ENCODE data around the gene SIRPA. TPM values are rescaled to one million over a fixed set of nuclear protein-coding genes. Genes with fewer than 3 reads are reported as not detected.

SIRPA gene
- total and polyA plus RNA-seq, 5 donors from 2014 or later: not detected

DNA sequence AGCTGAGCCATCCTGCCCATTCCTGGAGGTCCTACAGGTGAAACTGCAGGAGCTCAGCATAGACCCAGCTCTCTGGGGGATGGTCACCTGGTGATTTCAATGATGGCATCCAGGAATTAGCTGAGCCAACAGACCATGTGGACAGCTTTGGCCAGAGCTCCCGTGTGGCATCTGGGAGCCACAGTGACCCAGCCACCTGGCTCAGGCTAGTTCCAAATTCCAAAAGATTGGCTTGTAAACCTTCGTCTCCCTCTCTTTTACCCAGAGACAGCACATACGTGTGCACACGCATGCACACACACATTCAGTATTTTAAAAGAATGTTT, 44.0 kb downstream of the SIRPA start:
- Mint-ChIP-seq H3K36me3 (no peaks in the 10 kb centered on the region), H3K27ac (no peak overlapping the region), H3K27me3 (peaks cover 18% of the 10 kb centered on the region), H3K4me3 (no peak overlapping the region), H3K4me1 (no peaks in the 10 kb centered on the region), H3K9me3 (peaks cover 0 to 2% (median 0%) of the 10 kb centered on the region in 7 donors)
- no peak for ATAC-seq (ENCODE audit: low read depth in 2 of 2)
- H3K4me3 ChIP-seq (ENCODE audit: low read depth, low read length): no peak overlapping the region
- H3K27me3 ChIP-seq (ENCODE audit: control insufficient read depth, insufficient read depth, low read length): no peaks in the 10 kb centered on the region
- DNase-seq: no peak
- H3K36me3 ChIP-seq (ENCODE audit: control insufficient read depth, insufficient read depth, low read length): no peaks in the 10 kb centered on the region
- no peaks in the 10 kb centered on the region for H3K4me1 ChIP-seq (ENCODE audit: control insufficient read depth, insufficient read depth, low read length, poor library complexity, severe bottlenecking)
- no peaks in the 10 kb centered on the region for H3K9me3 ChIP-seq (ENCODE audit: control insufficient read depth in 2 of 2, low read length in 2 of 2)
- H3K27ac ChIP-seq (ENCODE audit: insufficient read depth, low read length, poor library complexity, severe bottlenecking): no peak overlapping the region

DNA sequence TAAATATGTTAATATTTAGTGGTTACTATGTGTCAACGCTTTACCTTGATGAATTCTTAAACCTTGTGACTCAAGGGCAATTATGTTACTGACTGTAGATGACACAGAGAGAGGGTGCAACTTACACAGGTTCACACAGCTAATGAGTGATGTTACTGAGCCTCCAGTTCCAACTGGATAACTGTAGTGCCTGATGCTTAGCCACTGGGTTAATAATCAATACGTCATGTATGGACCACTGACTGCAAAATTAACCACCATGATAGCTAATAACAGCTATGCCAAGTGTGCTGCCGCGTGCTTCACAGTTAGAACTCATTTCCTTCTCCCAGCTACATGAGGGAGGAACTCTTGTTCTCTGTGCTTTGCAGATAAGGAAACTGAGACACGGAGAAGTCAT, 45.4 kb downstream of the SIRPA start:
- Histone ChIP-seq H3K27me3 (ENCODE audit: control insufficient read depth, insufficient read depth, low read length) (peaks cover 3% of the 10 kb centered on the region), H3K4me1 (ENCODE audit: control insufficient read depth, insufficient read depth, low read length, poor library complexity, severe bottlenecking) (no peaks in the 10 kb centered on the region), H3K4me3 (ENCODE audit: low read depth, low read length) (no peak overlapping the region), H3K36me3 (ENCODE audit: control insufficient read depth, insufficient read depth, low read length) (no peaks in the 10 kb centered on the region), H3K9me3 (ENCODE audit: control insufficient read depth in 2 of 2, low read length in 2 of 2) (no peaks in the 10 kb centered on the region), H3K27ac (ENCODE audit: insufficient read depth, low read length, poor library complexity, severe bottlenecking) (no peak overlapping the region)
- Mint-ChIP-seq H3K27ac (no peak overlapping the region), H3K27me3 (peaks cover 26% of the 10 kb centered on the region), H3K36me3 (no peaks in the 10 kb centered on the region), H3K4me1 (no peaks in the 10 kb centered on the region), H3K4me3 (no peak overlapping the region), H3K9me3 (peaks cover 0 to 2% (median 0%) of the 10 kb centered on the region in 7 donors)
- DNase-seq (no peak), ATAC-seq (ENCODE audit: low read depth in 2 of 2) (no peak)

DNA sequence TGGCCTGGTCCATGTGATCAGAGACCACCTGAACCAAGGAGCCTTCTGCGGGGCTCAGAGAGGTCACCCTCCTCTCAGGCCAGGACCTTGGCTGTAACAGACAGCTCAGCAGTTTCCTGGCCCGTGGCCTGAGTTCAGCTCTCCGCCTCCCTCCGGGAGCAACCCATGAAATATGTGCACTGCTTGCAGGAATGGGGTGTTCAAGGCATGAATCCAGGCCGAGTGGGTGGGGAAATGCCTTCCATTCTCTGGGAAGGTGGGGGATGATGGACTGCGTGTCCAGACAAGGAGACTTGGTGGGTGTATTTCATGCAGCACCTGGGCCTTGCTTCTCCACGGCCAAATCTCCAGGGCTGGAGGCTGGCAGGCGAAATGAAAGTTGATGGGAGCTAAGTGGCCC, 46.0 kb downstream of the SIRPA start:
- Mint-ChIP-seq H3K36me3 (no peaks in the 10 kb centered on the region), H3K4me1 (no peaks in the 10 kb centered on the region), H3K9me3 (peaks cover 0 to 2% (median 0%) of the 10 kb centered on the region in 7 donors), H3K4me3 (no peak overlapping the region), H3K27ac (no peak overlapping the region), H3K27me3 (peaks cover 32% of the 10 kb centered on the region)
- Histone ChIP-seq H3K4me3 (ENCODE audit: low read depth, low read length) (no peak overlapping the region), H3K27me3 (ENCODE audit: control insufficient read depth, insufficient read depth, low read length) (peaks cover 3% of the 10 kb centered on the region), H3K36me3 (ENCODE audit: control insufficient read depth, insufficient read depth, low read length) (no peaks in the 10 kb centered on the region), H3K27ac (ENCODE audit: insufficient read depth, low read length, poor library complexity, severe bottlenecking) (no peak overlapping the region), H3K9me3 (ENCODE audit: control insufficient read depth in 2 of 2, low read length in 2 of 2) (no peaks in the 10 kb centered on the region), H3K4me1 (ENCODE audit: control insufficient read depth, insufficient read depth, low read length, poor library complexity, severe bottlenecking) (no peaks in the 10 kb centered on the region)
- DNase-seq (no peak), ATAC-seq (ENCODE audit: low read depth in 2 of 2) (no peak)

DNA sequence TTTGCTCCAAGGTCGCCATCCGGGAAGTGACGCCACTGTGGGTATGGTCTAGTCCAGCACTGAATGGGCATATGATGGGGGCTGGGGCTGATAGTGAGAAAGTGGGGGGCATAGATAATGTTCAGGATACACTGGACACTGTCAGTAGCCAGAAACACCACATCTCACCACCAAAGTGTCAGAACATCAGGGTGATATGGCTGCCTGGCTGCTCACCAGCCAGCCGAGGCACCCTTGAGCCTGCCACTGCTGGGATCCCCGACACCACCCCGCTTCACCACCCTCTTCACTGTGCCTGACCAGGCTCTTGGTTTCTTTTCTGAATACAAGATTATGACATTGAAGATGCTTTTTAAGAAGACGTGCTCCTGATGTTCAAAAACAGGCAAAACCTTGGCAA, 46.9 kb downstream of the SIRPA start:
- H3K4me1 ChIP-seq (ENCODE audit: control insufficient read depth, insufficient read depth, low read length, poor library complexity, severe bottlenecking): no peaks in the 10 kb centered on the region
- Mint-ChIP-seq H3K27me3 (peaks cover 39% of the 10 kb centered on the region), H3K9me3 (peaks cover 0 to 2% (median 0%) of the 10 kb centered on the region in 7 donors), H3K27ac (no peak overlapping the region), H3K36me3 (no peaks in the 10 kb centered on the region), H3K4me1 (no peaks in the 10 kb centered on the region), H3K4me3 (no peak overlapping the region)
- DNase-seq (no peak), ATAC-seq (ENCODE audit: low read depth in 2 of 2) (no peak)
- H3K27me3 ChIP-seq (ENCODE audit: control insufficient read depth, insufficient read depth, low read length): peaks cover 7% of the 10 kb centered on the region
- no peak overlapping the region for H3K27ac ChIP-seq (ENCODE audit: insufficient read depth, low read length, poor library complexity, severe bottlenecking)
- H3K36me3 ChIP-seq (ENCODE audit: control insufficient read depth, insufficient read depth, low read length): no peaks in the 10 kb centered on the region
- H3K4me3 ChIP-seq (ENCODE audit: low read depth, low read length): no peak overlapping the region
- no peaks in the 10 kb centered on the region for H3K9me3 ChIP-seq (ENCODE audit: control insufficient read depth in 2 of 2, low read length in 2 of 2)

DNA sequence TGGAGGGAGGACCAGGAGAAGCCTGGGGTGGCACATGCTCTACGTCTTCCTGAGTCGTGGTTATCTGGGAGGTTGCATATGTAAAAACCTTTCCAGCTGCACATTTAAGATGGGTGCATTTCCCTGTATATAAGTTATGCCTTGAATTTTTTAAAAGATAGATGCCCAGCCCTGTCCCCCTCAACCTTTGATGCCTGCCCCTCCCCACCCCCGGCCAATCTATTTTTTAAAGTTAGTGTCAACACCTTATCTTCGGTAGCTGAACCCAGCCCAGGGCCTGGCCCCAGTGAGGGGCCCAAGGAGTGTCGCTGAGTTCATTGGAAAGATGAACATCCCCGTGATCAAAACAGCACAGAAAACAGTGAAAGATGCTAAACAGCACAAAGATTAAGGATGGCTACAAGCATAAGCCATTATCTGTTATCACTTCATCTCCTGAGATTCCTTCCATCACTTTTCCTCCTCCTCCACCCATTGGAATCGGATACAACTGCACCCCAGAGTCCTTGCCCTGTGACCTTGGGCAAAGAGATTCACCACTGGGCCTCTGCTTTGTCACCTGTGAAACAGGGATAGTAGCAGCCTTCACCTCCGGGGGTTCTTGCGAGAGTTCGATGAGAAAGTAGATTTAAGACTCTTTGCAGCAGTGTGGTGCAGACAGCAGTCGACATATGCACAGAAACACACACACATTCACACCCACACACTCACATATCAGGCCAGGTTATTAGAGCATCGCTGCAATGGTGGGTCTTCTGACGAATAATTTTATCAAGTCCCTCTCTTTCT, 47.5 kb downstream of the SIRPA start:
- H3K9me3 Mint-ChIP-seq: peaks cover 0 to 2% (median 0%) of the 10 kb centered on the region in 7 donors
- H3K36me3 Mint-ChIP-seq: no peaks in the 10 kb centered on the region
- Histone ChIP-seq H3K9me3 (ENCODE audit: control insufficient read depth in 2 of 2, low read length in 2 of 2) (no peaks in the 10 kb centered on the region), H3K27ac (ENCODE audit: insufficient read depth, low read length, poor library complexity, severe bottlenecking) (no peak overlapping the region), H3K4me3 (ENCODE audit: low read depth, low read length) (no peak overlapping the region), H3K4me1 (ENCODE audit: control insufficient read depth, insufficient read depth, low read length, poor library complexity, severe bottlenecking) (no peaks in the 10 kb centered on the region), H3K36me3 (ENCODE audit: control insufficient read depth, insufficient read depth, low read length) (no peaks in the 10 kb centered on the region), H3K27me3 (ENCODE audit: control insufficient read depth, insufficient read depth, low read length) (peaks cover 7% of the 10 kb centered on the region)
- no peak overlapping the region for H3K4me3 Mint-ChIP-seq
- peaks cover 42% of the 10 kb centered on the region for H3K27me3 Mint-ChIP-seq
- DNase-seq: no peak
- H3K4me1 Mint-ChIP-seq: no peaks in the 10 kb centered on the region
- ATAC-seq (ENCODE audit: low read depth in 2 of 2): no peak
- no peak overlapping the region for H3K27ac Mint-ChIP-seq

DNA sequence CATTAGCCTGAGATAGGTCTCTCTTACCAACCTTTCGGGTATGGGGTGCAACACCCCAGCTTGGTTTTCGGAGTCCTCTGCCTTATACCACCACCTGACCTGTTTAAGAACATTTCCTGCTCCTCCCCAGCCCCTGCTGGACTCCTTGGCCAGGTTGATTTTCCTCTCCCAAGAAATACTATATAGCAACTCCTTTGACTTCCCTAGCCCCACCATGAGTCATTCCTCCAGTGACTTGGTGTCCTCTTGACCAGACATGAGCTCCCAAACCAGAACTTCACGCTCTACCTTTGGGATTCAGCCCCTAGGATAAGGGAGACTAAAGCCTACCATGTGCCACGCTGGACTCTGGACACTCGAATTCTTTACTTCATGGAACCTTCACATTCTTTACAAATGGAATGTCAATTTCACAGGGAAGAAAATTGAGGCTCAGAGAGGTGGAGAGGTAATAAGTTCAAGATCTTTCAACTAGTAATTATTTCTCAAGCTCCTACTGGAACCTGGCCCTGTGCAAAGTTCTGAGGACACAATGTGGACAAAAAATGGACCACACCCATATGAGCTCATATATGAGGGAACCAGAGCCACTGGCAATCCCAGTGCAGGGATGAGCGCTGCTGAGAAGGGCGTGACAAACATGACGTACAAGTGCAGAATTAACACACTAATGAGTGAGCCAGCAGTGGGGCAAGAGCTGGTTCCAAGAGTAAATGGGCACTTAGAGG, 48.2 kb downstream of the SIRPA start:
- Mint-ChIP-seq H3K4me3 (no peak overlapping the region), H3K9me3 (peaks cover 0 to 2% (median 0%) of the 10 kb centered on the region in 7 donors), H3K27ac (no peak overlapping the region), H3K36me3 (no peaks in the 10 kb centered on the region), H3K4me1 (no peaks in the 10 kb centered on the region), H3K27me3 (peaks cover 42% of the 10 kb centered on the region)
- no peak overlapping the region for H3K27ac ChIP-seq (ENCODE audit: insufficient read depth, low read length, poor library complexity, severe bottlenecking)
- H3K27me3 ChIP-seq (ENCODE audit: control insufficient read depth, insufficient read depth, low read length): peaks cover 7% of the 10 kb centered on the region
- DNase-seq: no peak
- no peak for ATAC-seq (ENCODE audit: low read depth in 2 of 2)
- H3K4me3 ChIP-seq (ENCODE audit: low read depth, low read length): no peak overlapping the region
- H3K36me3 ChIP-seq (ENCODE audit: control insufficient read depth, insufficient read depth, low read length): no peaks in the 10 kb centered on the region
- no peaks in the 10 kb centered on the region for H3K4me1 ChIP-seq (ENCODE audit: control insufficient read depth, insufficient read depth, low read length, poor library complexity, severe bottlenecking)
- H3K9me3 ChIP-seq (ENCODE audit: control insufficient read depth in 2 of 2, low read length in 2 of 2): no peaks in the 10 kb centered on the region

DNA sequence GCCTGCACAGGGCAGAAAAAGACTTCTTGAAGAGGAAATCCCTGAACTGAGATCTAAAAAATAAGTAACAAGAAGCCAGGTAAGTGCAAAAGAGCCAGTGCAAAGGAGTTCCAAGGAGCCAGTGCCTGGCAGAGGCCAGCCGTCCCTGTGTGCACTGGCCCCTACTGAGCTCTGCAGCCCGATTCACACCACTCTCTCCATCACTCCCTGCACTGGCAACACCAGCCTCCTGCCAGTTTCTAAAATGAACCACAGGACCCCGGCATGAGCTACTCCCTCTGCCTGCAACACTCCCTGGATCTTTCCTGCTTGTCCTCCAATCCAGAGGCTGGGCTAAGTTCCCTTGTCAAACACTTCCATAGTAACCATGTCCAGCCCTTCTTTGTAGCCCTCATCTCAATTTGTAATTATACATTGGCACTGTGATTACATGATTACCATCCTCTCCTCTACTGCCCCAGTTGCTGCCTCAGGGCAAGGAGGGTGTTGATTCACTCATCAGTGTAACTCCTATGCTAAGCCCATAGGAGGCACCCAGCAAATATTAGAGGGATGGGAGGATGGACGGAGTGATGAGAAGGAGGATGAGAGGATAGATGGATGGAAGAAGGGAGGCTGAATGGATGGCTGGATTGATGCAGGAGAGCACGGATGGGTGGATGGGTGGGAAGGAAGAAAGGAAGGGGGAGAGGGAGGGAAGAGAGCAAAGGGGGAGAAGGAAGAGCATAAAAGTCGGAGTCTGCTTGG, 49.3 kb downstream of the SIRPA start:
- Mint-ChIP-seq H3K4me3 (no peak overlapping the region), H3K36me3 (no peaks in the 10 kb centered on the region), H3K27ac (no peak overlapping the region), H3K4me1 (no peaks in the 10 kb centered on the region), H3K27me3 (peaks cover 43% of the 10 kb centered on the region), H3K9me3 (peaks cover 0 to 2% (median 0%) of the 10 kb centered on the region in 7 donors)
- Histone ChIP-seq H3K4me1 (ENCODE audit: control insufficient read depth, insufficient read depth, low read length, poor library complexity, severe bottlenecking) (no peaks in the 10 kb centered on the region), H3K27ac (ENCODE audit: insufficient read depth, low read length, poor library complexity, severe bottlenecking) (no peak overlapping the region), H3K27me3 (ENCODE audit: control insufficient read depth, insufficient read depth, low read length) (peaks cover 7% of the 10 kb centered on the region), H3K9me3 (ENCODE audit: control insufficient read depth in 2 of 2, low read length in 2 of 2) (no peaks in the 10 kb centered on the region), H3K36me3 (ENCODE audit: control insufficient read depth, insufficient read depth, low read length) (no peaks in the 10 kb centered on the region), H3K4me3 (ENCODE audit: low read depth, low read length) (no peak overlapping the region)
- DNase-seq (no peak), ATAC-seq (ENCODE audit: low read depth in 2 of 2) (no peak)

All from CD4-positive, CD25-positive, alpha-beta regulatory T cell (primary cell).